Keratinocyte (primary cell): ENCODE data around the gene LYPD6B. TPM values are rescaled to one million over a fixed set of nuclear protein-coding genes. Genes with fewer than 3 reads are reported as not detected.

Experiments
- DNase-seq: peaks from one replicate; pipeline ENCODE4 v3.0.0-alpha.2; 2011; ENCODE audit warnings: low read depth, missing footprints, low spot score
- FAIRE-seq: peaks from 2 replicates; lab custom pipeline; 2011; peaks lifted over from hg19 to GRCh38; lab: Jason Lieb, UNC
- H2AFZ ChIP-seq: 2 replicates; pipeline ENCODE4 v1.6.0; 2012; ENCODE audit warnings: low read length, control low read depth, inconsistent platforms; ENCODE audit not compliant: control insufficient read depth
- H3K27ac ChIP-seq: 2 replicates; pipeline ENCODE4 v1.5.1; 2011; ENCODE audit warnings: low read length; ENCODE audit not compliant: control insufficient read depth, insufficient read depth
- H3K27me3 ChIP-seq: 3 replicates; pipeline ENCODE4 v1.6.0; 2011; ENCODE audit warnings: low read length; ENCODE audit not compliant: control insufficient read depth, insufficient read depth; ENCODE audit errors: extremely low read depth
- H3K36me3 ChIP-seq, 2 experiments: 2 replicates in 1 of 2; 3 replicates in 1 of 2; pipeline ENCODE4 v1.5.1; 2011; ENCODE audit warnings: low read length in 2 of 2, mild to moderate bottlenecking in 1 of 2; ENCODE audit not compliant: control insufficient read depth in 2 of 2, insufficient read depth in 2 of 2; ENCODE audit errors: extremely low read depth in 1 of 2
- H3K4me1 ChIP-seq: 3 replicates; pipeline ENCODE4 v1.5.1; 2011; ENCODE audit warnings: low read length; ENCODE audit not compliant: control insufficient read depth, insufficient read depth; ENCODE audit errors: extremely low read depth
- H3K4me2 ChIP-seq: 3 replicates; pipeline ENCODE4 v1.6.0; 2011; ENCODE audit warnings: low read depth, low read length; ENCODE audit not compliant: control insufficient read depth, insufficient read depth; ENCODE audit errors: extremely low read depth
- H3K4me3 ChIP-seq, 3 experiments: fragments of 200-600 bp in 1 of 3; sonication (generic) in 1 of 3; 2 replicates in 2 of 3; 3 replicates in 1 of 3; pipeline ENCODE4 v1.5.1; 2011 to 2016; ENCODE audit warnings: low read length in 3 of 3, mild to moderate bottlenecking in 3 of 3, control low read depth in 2 of 3, inconsistent platforms in 1 of 3, low read depth in 1 of 3, mixed read lengths in 1 of 3, mixed run types in 1 of 3, moderate library complexity in 1 of 3; ENCODE audit not compliant: control insufficient read depth in 2 of 3, insufficient read depth in 2 of 3; ENCODE audit errors: extremely low read depth in 1 of 3
- H3K79me2 ChIP-seq: 2 replicates; pipeline ENCODE4 v1.6.0; 2012; ENCODE audit warnings: low read length; ENCODE audit not compliant: control insufficient read depth, insufficient read depth
- H3K9ac ChIP-seq: 3 replicates; pipeline ENCODE4 v1.6.0; 2011; ENCODE audit warnings: low read length; ENCODE audit not compliant: control insufficient read depth, insufficient read depth; ENCODE audit errors: extremely low read depth
- H3K9me1 ChIP-seq: 3 replicates; pipeline ENCODE4 v1.6.0; 2011; ENCODE audit warnings: low read length; ENCODE audit not compliant: control insufficient read depth, insufficient read depth; ENCODE audit errors: extremely low read depth
- H3K9me3 ChIP-seq: 2 replicates; pipeline ENCODE4 v1.5.1; 2012; ENCODE audit warnings: low read depth, low read length; ENCODE audit not compliant: control insufficient read depth
- H4K20me1 ChIP-seq: 3 replicates; pipeline ENCODE4 v1.6.0; 2011; ENCODE audit warnings: low read length; ENCODE audit not compliant: control insufficient read depth, insufficient read depth; ENCODE audit errors: extremely low read depth
- CTCF ChIP-seq, 3 experiments: IDR thresholded peaks in 1 of 3; conservative IDR thresholded peaks in 1 of 3; optimal IDR thresholded peaks in 1 of 3; 2 replicates in 2 of 3; 3 replicates in 1 of 3; pipeline versions ENCODE3 to v1.5.1; 2011; ENCODE audit warnings: low read length in 3 of 3, mild to moderate bottlenecking in 3 of 3, moderate library complexity in 2 of 3, control low read depth in 1 of 3, inconsistent platforms in 1 of 3; ENCODE audit not compliant: insufficient read depth in 2 of 3; ENCODE audit errors: extremely low read depth in 1 of 3
- EZH2 ChIP-seq: IDR thresholded peaks from one replicate; pipeline ENCODE4 v1.6.1; 2012; ENCODE audit warnings: inconsistent platforms, mild to moderate bottlenecking, low read length, moderate library complexity
- dilution Hi-C: fragments of 300-500 bp; cut with MboI; formaldehyde crosslinking; loops from one replicate; pipeline ENCODE4 v1.7.0; 2020; ENCODE audit warnings: low sequenced_read_pairs; ENCODE audit not compliant: extremely low pct_ligation_motif_present
- polyA plus RNA-seq, 5 experiments: library from polyadenylated mRNA; depleted of rRNA in 3 of 5; stranded (reverse) in 3 of 5; stranded (forward) in 1 of 5; unstranded in 1 of 5; fragments of >200 nt; gene quantifications; 1 replicate in 1 of 5; 2 replicates in 3 of 5; 3 replicates in 1 of 5; pipeline versions ENCODE4 v1.2.1 to v1.2.3, GENCODE V29; 2011 to 2012; ENCODE audit warnings: missing spikeins in 2 of 5, low read depth in 1 of 5, low replicate concordance in 1 of 5

The LYPD6B gene
- polyA plus RNA-seq, 1 donor (not counting 4 experiments of a cell fraction or from before 2014, with no cell fraction given), result 24.7 TPM

- H2AFZ ChIP-seq, result no peak overlapping the region
- H3K4me3 ChIP-seq, result no peak overlapping the region
- no peaks in the 10 kb centered on the region for H3K9me3 ChIP-seq
- no peaks in the 10 kb centered on the region for H4K20me1 ChIP-seq
- no peaks in the 10 kb centered on the region for H3K9me1 ChIP-seq
- dilution Hi-C loops, result no loop called here
- H3K36me3 ChIP-seq, result no peaks in the 10 kb centered on the region
- no peak overlapping the region for H3K27ac ChIP-seq
- no peaks in the 10 kb centered on the region for H3K27me3 ChIP-seq
- no peak for TF ChIP-seq EZH2
- TF ChIP-seq CTCF (optimal IDR thresholded peaks at IDR 0.05 in 1 of 3, IDR thresholded peaks at IDR 0.05 in 1 of 3, conservative IDR thresholded peaks at IDR 0.05 in 1 of 3; ENCODE audit: extremely low read depth in 1 of 3, insufficient read depth in 2 of 3, low read length in 3 of 3), result no peak
- no peak for FAIRE-seq
- H3K4me2 ChIP-seq, result no peak overlapping the region
- H3K4me1 ChIP-seq, result no peaks in the 10 kb centered on the region
- no peaks in the 10 kb centered on the region for H3K79me2 ChIP-seq
- no peak for DNase-seq
- no peak overlapping the region for H3K9ac ChIP-seq
Observed at GRCh38 chr2:149148194-149149006, 109.9 kb downstream of the LYPD6B start.

- no peak for DNase-seq
- Histone ChIP-seq H3K79me2 (no peaks in the 10 kb centered on the region), H3K9ac (no peak overlapping the region), H3K4me1 (no peaks in the 10 kb centered on the region), H3K36me3 (no peaks in the 10 kb centered on the region), H3K4me3 (no peak overlapping the region), H2AFZ (no peak overlapping the region), H3K27ac (no peak overlapping the region), H3K9me1 (no peaks in the 10 kb centered on the region), H3K9me3 (no peaks in the 10 kb centered on the region), H3K4me2 (no peak overlapping the region), H3K27me3 (no peaks in the 10 kb centered on the region), H4K20me1 (no peaks in the 10 kb centered on the region)
- no peak for FAIRE-seq
- TF ChIP-seq CTCF (optimal IDR thresholded peaks at IDR 0.05 in 1 of 3, IDR thresholded peaks at IDR 0.05 in 1 of 3, conservative IDR thresholded peaks at IDR 0.05 in 1 of 3; ENCODE audit: extremely low read depth in 1 of 3, insufficient read depth in 2 of 3, low read length in 3 of 3) (no peak), EZH2 (no peak)
- dilution Hi-C loops, result no loop called here
Observed at GRCh38 chr2:149149007-149149297, 110.5 kb downstream of the LYPD6B start.
